ENCODE measurements around the gene HDAC9.

The HDAC9 gene

GRCh38 chr7:18855796-18856195 lies 360.2 kb downstream of the HDAC9 start:
- no peak for DNase-seq

GRCh38 chr7:18858232-18858631 lies 362.7 kb downstream of the HDAC9 start:
- no peak for DNase-seq

DNA sequence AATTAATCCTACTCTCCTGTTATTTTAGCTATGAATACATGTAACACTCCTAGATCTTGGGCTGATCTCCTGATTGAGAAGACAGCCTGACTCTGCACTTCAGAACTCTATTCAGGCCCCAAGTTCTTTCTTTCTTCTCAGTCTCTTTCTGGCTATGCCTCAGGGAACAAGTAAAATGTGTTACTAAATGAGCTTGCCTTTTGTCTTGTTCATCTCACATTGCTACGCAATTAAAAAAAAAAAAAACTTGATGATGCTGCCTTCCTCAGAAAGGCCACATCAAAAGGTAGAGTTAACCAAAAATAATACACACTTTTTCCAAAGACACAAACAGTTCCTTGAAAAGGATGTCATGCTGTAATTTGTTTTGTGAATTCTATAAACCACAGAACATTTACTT lies 363.8 kb downstream of the HDAC9 start:
- no peak for DNase-seq

- DNase-seq = no peak
These were observed 364.7 kb downstream of the HDAC9 start for GRCh38 chr7:18860221-18860620.

GRCh38 chr7:18861514-18862118 lies 366.1 kb downstream of the HDAC9 start:
- peak; percentile 13 to 77 (median 39) for DNase-seq

- no peak for DNase-seq
These were observed 369.4 kb downstream of the HDAC9 start for GRCh38 chr7:18864967-18865366.

- peak; percentile 81 to 96 (median 88) for DNase-seq
These were observed 370.9 kb downstream of the HDAC9 start for GRCh38 chr7:18866359-18867036.

DNA sequence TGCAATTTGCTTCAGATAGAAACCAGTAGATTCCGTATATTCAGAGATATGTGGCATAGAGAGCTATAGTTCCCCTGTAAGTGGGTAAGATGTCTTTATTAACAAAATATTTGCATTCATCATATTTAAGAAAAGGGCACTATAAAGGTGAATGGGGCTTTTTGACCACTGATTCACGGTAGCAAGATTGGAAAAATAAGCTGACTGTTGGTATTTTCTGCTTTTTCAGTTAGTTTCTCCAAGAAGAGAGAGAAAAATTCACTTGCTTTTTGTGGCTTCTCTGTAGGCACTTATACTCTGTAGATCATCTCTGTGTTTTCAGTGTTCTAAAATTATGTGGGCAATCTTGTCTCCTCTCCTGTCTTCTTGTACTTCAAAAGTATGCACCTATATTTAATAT lies 376.8 kb downstream of the HDAC9 start:
- DNase-seq = no peak

- DNase-seq = no peak
These were observed 378.3 kb downstream of the HDAC9 start for GRCh38 chr7:18873734-18874336.

GRCh38 chr7:18874880-18875279 lies 379.3 kb downstream of the HDAC9 start:
- DNase-seq = no peak

DNA sequence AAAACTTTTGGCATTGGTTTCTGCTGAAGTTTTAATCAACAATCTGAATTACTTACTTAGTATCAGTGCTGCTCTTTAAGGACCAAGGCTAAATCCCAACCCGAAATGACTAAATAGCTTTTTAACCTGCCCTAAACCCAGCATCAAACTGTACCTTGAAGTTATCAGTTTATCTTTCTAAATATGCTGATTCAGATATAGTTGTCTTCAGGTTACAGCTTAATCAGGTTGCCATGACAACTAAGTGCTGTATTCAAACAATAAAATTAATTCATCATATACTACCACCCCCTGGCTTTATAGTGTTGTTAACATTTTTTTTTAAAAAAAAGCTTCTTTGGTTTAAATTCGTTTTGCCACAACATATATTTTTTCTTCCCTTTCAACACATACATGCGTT lies 382.3 kb downstream of the HDAC9 start:
- DNase-seq = no peak

- no peak for DNase-seq
These were observed 391.3 kb downstream of the HDAC9 start for GRCh38 chr7:18886832-18887231.

DNA sequence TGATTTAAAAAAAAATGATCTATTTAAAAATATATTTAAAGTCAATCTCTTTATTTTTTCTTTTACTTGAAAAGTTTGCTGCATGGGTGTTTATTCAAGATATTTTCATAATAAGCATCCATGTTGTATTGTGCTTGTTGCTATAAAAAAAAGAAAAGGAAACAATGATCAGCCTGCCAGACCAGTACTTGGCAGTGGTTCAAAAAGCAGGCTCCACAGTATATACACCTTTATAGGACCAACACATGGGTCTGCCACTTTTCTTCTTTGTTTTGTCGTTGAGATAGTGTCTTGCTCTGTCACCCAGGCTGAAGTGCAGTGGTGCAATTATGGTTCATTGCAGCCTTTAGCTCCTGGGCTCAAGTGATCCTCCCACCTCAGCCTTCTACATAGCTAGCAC lies 393.9 kb downstream of the HDAC9 start:
- DNase-seq = no peak

DNA sequence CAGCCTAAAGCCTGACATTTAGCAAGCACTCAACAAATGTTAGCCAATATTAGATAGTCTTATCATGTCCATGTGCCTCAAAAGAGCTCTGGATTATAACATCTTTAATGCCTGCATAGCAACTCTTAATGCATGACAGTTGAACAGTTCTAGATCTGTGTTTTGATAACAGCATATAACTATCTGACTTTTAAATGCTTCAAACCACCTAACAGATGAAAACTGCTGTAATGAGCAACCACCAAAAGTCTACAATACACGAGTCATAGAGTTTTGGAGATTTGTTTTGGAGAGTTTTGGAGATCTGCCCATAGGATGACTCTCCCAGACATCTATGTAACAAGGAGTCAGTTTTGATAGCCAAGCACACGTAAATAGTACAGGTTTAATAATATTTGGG lies 394.6 kb downstream of the HDAC9 start:
- DNase-seq = no peak

GRCh38 chr7:18890885-18891621 lies 395.5 kb downstream of the HDAC9 start:
- DNase-seq = no peak

- DNase-seq = no peak
These were observed 397.6 kb downstream of the HDAC9 start for GRCh38 chr7:18893156-18893555.

GRCh38 chr7:18894155-18894554 lies 398.6 kb downstream of the HDAC9 start:
- no peak for DNase-seq

GRCh38 chr7:18895456-18895855 lies 399.9 kb downstream of the HDAC9 start:
- no peak for DNase-seq

DNA sequence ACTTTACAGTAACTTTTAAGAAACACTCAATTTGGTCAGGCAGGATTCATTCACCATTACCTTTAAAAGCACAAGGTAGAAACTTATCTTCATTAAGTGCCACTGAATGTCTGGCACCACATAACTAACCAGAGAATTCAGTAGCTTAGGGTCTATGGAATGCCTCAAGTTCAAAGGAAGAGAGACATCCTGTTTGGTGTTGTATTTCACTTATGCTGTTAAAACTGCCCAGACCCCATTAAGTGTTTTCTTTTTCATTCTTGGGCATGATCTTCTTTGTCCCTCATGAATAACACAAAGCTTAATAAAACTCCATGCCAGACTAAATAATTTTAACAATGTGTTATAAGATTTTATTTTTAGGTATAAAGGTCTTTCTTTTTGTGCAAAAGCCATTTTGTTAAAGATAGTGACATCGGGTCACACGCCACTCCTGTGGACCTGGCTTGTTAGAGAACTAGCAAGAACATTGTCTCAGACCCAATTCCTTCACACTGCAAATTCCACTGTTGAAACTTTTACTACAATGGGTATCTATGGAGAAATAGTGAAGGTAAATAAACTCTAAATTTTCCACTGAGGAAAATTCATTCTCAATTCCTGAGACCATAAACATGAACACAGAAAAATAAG lies 400.9 kb downstream of the HDAC9 start:
- no peak for DNase-seq

GRCh38 chr7:18900236-18900635 lies 404.7 kb downstream of the HDAC9 start:
- no peak for DNase-seq

GRCh38 chr7:18900803-18901202 lies 405.3 kb downstream of the HDAC9 start:
- DNase-seq = no peak

GRCh38 chr7:18901351-18901750 lies 405.8 kb downstream of the HDAC9 start:
- no peak for DNase-seq

DNA sequence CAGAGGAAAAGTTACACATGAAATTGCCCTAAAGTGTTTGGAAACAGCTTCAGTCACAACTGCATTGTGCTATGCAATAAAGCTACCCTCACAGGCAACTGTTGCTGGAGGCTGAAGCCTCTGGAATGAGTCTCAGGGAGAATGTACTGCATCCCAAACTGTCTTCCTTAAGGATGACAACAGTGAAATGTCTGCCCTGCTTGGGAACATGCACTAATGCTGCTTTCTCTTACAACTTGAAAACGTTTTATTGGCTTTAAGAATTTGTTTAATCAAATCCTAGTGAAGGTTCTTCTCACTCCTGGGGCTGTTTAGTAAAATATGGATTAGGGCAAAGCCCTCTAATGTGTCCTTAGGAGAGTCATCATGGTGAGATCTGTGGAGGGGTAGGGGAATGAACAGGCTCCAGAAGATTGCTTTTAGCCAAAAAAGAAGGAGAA lies 406.5 kb downstream of the HDAC9 start:
- no peak for DNase-seq

Data from suppressor macrophage (primary cell).